ENCODE measurements around the gene SEMA5A.

The SEMA5A gene

GRCh38 chr5:9020996-9021395 lies 524.9 kb downstream of the SEMA5A start:
- Histone ChIP-seq H3K9me3 (ENCODE audit: insufficient read depth, low read depth, low read length) (peaks cover 4% of the 10 kb centered on the region; the same call in 1 of the 2 replicates), H3K9ac (ENCODE audit: low read depth, low read length) (no peak overlapping the region), H3K4me3 (ENCODE audit: low read length) (no peak overlapping the region), H3K36me3 (ENCODE audit: insufficient read depth, low read depth, low read length) (no peaks in the 10 kb centered on the region), H3K27me3 (ENCODE audit: insufficient read depth, low read length) (no peaks in the 10 kb centered on the region), H3K27ac (ENCODE audit: low read length) (no peak overlapping the region), H3K4me1 (ENCODE audit: insufficient read depth, low read length) (no peaks in the 10 kb centered on the region)

- Histone ChIP-seq H3K4me1 (ENCODE audit: insufficient read depth, low read length) (no peaks in the 10 kb centered on the region), H3K27ac (ENCODE audit: low read length) (no peak overlapping the region), H3K4me3 (ENCODE audit: low read length) (no peak overlapping the region), H3K36me3 (ENCODE audit: insufficient read depth, low read depth, low read length) (no peaks in the 10 kb centered on the region), H3K27me3 (ENCODE audit: insufficient read depth, low read length) (no peaks in the 10 kb centered on the region), H3K9me3 (ENCODE audit: insufficient read depth, low read depth, low read length) (no peaks in the 10 kb centered on the region), H3K9ac (ENCODE audit: low read depth, low read length) (no peak overlapping the region)
These were observed 530.0 kb downstream of the SEMA5A start for GRCh38 chr5:9015937-9016270.

GRCh38 chr5:9015260-9015936 lies 530.5 kb downstream of the SEMA5A start:
- H3K27ac ChIP-seq (ENCODE audit: low read length): no peak overlapping the region
- H3K9me3 ChIP-seq (ENCODE audit: insufficient read depth, low read depth, low read length): no peaks in the 10 kb centered on the region
- no peaks in the 10 kb centered on the region for H3K36me3 ChIP-seq (ENCODE audit: insufficient read depth, low read depth, low read length)
- no peak overlapping the region for H3K4me3 ChIP-seq (ENCODE audit: low read length)
- H3K4me1 ChIP-seq (ENCODE audit: insufficient read depth, low read length): no peaks in the 10 kb centered on the region
- H3K9ac ChIP-seq (ENCODE audit: low read depth, low read length): no peak overlapping the region
- H3K27me3 ChIP-seq (ENCODE audit: insufficient read depth, low read length): no peaks in the 10 kb centered on the region

- H3K9me3 ChIP-seq (ENCODE audit: insufficient read depth, low read depth, low read length): no peaks in the 10 kb centered on the region
- no peak overlapping the region for H3K27ac ChIP-seq (ENCODE audit: low read length)
- H3K4me3 ChIP-seq (ENCODE audit: low read length): no peak overlapping the region
- H3K36me3 ChIP-seq (ENCODE audit: insufficient read depth, low read depth, low read length): no peaks in the 10 kb centered on the region
- no peaks in the 10 kb centered on the region for H3K4me1 ChIP-seq (ENCODE audit: insufficient read depth, low read length)
- H3K9ac ChIP-seq (ENCODE audit: low read depth, low read length): no peak overlapping the region
- no peaks in the 10 kb centered on the region for H3K27me3 ChIP-seq (ENCODE audit: insufficient read depth, low read length)
These were observed 532.7 kb downstream of the SEMA5A start for GRCh38 chr5:9013147-9013546.

GRCh38 chr5:9009931-9010651 lies 535.8 kb downstream of the SEMA5A start:
- H3K4me1 ChIP-seq (ENCODE audit: insufficient read depth, low read length): no peaks in the 10 kb centered on the region

GRCh38 chr5:8997542-8998070 lies 548.3 kb downstream of the SEMA5A start:
- Histone ChIP-seq H3K27ac (ENCODE audit: low read length) (no peak overlapping the region), H3K9me3 (ENCODE audit: insufficient read depth, low read depth, low read length) (no peaks in the 10 kb centered on the region), H3K36me3 (ENCODE audit: insufficient read depth, low read depth, low read length) (no peaks in the 10 kb centered on the region), H3K4me3 (ENCODE audit: low read length) (no peak overlapping the region), H3K4me1 (ENCODE audit: insufficient read depth, low read length) (peaks cover 11% of the 10 kb centered on the region; the same call in 1 of the 2 replicates), H3K9ac (ENCODE audit: low read depth, low read length) (no peak overlapping the region), H3K27me3 (ENCODE audit: insufficient read depth, low read length) (no peaks in the 10 kb centered on the region)

More at GRCh38 chr5:9009931-9010651, 535.8 kb downstream of the SEMA5A start:
- H3K27me3 ChIP-seq (ENCODE audit: insufficient read depth, low read length): no peaks in the 10 kb centered on the region
- H3K4me3 ChIP-seq (ENCODE audit: low read length): no peak overlapping the region
- H3K9ac ChIP-seq (ENCODE audit: low read depth, low read length): no peak overlapping the region
- H3K27ac ChIP-seq (ENCODE audit: low read length): no peak overlapping the region
- no peaks in the 10 kb centered on the region for H3K9me3 ChIP-seq (ENCODE audit: insufficient read depth, low read depth, low read length)
- no peaks in the 10 kb centered on the region for H3K36me3 ChIP-seq (ENCODE audit: insufficient read depth, low read depth, low read length)

- H3K27ac ChIP-seq (ENCODE audit: low read length): no peak overlapping the region
- no peaks in the 10 kb centered on the region for H3K36me3 ChIP-seq (ENCODE audit: insufficient read depth, low read depth, low read length)
- no peak overlapping the region for H3K9ac ChIP-seq (ENCODE audit: low read depth, low read length)
- H3K4me3 ChIP-seq (ENCODE audit: low read length): no peak overlapping the region
- peaks cover 9% of the 10 kb centered on the region; the same call in 1 of the 2 replicates for H3K4me1 ChIP-seq (ENCODE audit: insufficient read depth, low read length)
- H3K9me3 ChIP-seq (ENCODE audit: insufficient read depth, low read depth, low read length): no peaks in the 10 kb centered on the region
- no peaks in the 10 kb centered on the region for H3K27me3 ChIP-seq (ENCODE audit: insufficient read depth, low read length)
These were observed 552.8 kb downstream of the SEMA5A start for GRCh38 chr5:8993031-8993430.
